NCI-H128 (cell line): Measurements from ENCODE around the gene ESR1.
"Not testable (repeated sequence)": the region's sequence is repeated elsewhere in the genome, so short reads cannot be mapped to it uniquely, and the experiment has no call there.

Experiments used
- DNase-seq: peaks from one replicate; lab custom pipeline; 2025; ENCODE audit not compliant: unreplicated experiment; lab: John Stamatoyannopoulos, UW

The ESR1 gene

DNA sequence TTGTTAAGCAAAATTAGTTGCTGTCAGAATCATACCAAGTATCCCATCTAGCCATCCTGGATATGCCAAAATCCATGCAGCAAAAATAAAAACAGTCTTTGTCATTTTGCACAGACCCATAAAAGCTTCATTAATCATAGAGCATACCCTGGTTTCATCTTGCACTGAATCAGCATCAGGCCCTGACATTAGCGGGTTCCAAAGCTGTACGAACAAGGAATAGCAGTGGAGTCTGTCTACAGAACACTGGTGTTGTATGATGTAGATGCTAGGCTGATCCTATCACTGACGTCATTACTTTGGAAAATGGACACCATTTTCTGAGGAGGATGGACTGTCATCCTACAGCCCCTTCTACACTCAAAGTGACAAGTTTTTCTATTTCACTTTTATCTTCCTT lies 315.6 kb downstream of the ESR1 start:
- no peak for DNase-seq

DNA sequence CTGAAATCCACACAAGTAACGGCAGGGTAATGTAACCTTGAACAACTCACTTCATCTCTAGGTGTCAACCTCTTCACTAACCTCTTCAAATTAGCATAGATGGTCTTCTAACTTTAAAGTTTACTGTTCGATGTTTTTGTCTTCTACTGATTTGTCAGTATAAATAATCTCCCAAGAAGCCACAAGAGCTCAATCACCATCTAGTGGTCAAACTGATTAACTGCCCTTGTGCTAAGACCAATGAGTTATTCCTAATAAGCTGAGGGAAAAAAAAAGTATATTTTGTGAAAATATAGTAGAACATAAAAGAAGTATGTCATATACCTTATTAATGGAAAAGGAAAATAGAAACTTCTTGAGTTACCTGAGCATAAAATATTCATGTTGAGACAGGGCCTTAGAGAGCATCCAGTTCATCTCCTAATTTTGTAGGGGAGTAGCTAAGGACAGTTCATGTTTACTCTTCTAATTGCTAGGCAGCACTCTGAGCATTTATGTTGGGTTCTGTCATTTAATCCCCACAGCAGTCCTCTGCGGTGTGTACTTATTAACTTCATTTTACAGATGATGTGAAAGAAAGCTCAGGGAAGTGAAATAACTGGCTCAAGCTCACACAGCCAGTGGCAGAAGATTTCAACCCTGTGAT lies 317.1 kb downstream of the ESR1 start:
- DNase-seq: no peak

DNA sequence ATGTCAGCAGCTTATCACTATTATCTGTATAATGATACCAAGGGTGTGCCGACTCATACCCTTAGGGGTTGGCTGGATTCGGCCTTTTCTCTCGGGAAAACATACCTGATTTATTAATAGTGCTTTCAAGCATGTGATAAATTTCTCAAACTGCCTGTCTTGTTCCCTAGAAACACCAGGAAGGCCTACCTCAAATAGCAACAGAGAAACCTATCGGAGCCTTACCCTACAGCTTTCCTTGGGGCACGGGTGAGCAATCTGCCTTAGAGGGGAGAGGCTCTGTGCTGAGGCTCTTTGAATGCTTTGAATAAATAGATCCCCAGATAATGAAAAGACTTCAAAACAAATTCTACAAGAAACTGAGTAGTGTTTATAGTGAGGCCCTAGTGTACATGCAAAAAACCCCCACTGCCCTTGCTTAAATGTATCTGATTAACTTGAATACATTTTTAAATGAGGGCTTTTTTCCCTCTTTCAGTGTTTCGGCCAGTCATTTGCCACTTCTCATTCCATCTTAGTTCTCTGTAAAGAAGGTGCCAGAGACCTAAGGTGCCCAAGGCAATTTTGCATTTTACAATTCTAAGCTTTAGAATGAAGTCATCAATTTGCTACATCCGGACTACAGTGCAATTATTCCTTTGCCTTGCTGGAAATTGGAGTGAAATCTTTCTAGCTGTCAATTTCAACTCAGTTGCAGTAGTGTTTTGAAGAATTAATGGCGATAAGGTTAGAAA lies 320.1 kb downstream of the ESR1 start:
- DNase-seq: no peak

DNA sequence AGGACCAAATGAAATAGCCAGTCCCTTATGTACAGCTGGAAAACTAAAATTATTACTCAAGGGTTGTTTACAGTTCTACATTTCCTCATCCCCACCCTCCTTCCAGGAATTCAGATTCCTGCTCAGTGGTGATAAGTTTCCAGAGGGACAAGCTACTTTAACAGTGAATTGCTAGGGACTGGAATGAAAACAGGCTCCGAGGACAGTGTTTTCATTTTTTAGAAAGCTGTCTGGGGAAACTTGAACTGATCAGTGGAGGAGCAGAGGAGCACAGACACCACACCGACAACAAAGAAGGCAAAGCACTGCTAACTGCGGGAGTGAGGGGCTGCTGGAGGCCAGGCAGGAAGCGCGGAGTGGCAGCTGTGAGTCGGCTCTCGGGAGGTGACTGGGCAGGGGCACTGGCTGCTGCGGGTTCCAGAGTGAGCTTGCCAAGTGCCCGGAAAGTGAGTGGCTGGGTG lies 322.2 kb downstream of the ESR1 start:
- DNase-seq: no peak

DNA sequence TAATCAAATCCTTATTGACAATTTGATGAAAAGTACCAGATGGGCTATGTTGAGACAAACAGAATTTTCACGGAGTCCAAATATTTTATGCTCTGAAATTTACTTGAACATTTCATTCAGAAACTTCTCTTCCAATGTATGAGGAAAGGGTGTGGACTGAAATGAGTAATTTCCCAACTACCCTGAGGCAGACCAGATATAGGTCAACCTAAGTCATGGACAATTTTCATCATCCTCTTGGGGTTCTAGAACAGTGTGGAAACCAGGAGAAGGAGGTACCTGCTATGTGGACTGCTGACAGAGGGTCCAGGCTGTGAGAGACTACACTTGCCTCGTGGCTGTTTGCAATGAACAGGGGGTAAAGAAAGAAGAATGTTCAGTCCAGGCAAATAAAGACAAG lies 323.0 kb downstream of the ESR1 start:
- DNase-seq: no peak

DNA sequence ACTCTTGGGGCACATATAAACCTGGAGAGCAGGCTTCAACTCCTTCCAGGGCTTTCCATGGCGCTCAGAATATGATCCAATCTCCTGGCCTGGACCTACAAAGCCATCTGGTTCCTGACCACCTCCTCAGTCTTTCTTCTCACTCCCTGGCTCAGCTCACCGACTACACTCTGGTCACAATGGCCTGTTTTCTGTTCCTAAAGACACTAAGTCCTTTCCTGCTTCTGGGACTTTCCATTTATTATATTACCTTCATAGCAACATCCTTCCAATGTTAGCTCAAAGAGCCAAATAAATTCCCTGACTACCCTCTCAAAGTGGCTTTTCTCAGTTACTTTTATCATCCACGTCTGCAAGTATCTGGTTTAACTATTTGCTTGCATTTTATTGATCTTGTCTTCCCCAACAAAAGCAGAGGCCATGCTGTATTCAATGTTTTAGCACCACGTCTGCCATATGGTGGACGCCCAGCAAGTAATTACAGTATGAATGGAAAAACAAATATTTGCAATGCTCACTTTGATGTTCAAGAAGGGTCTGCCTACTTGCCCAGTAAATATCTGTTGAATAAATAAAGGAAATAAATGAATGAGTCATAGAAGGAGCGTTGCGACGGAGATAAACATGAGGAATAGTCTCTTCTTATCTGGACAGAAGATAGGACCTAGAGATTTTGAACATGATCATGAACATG lies 328.4 kb downstream of the ESR1 start:
- no peak for DNase-seq

DNA sequence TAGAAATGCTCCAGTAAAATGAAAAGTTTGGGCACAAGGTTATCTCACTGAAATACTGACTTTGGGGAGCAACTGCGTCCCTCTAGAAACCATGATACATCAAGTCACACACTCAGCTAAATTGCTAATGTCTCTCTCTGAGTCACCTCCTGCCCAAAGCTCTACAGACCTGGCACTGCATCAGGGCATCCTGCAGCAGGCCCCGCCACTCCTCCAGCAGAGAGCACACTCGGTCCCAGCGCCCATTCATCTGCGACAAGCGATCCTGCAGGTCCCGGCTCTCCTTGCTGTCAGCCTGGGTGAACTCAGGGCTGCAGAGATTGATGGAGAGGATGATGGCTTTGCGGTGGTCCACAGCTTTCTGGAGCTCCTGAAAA lies 329.0 kb downstream of the ESR1 start:
- no peak for DNase-seq

DNA sequence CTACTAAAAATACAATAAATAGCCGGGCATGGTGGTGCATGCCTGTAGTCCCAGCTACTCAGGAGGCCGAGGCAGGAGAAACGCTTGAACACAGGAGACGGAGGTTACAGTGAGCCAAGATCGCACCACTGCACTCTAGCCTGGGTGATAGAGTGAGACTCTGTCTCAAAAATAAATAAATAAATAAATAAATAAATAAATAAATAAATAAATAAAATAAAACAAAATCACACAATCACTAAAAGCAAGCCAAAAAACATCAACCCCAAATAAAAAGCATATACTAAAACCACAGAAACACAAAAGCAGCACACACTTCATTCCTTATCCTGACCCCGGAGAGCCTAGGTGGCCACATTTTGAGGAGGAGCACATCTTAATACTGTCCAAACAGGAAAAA lies 330.9 kb downstream of the ESR1 start:
- not testable (repeated sequence) for DNase-seq

DNA sequence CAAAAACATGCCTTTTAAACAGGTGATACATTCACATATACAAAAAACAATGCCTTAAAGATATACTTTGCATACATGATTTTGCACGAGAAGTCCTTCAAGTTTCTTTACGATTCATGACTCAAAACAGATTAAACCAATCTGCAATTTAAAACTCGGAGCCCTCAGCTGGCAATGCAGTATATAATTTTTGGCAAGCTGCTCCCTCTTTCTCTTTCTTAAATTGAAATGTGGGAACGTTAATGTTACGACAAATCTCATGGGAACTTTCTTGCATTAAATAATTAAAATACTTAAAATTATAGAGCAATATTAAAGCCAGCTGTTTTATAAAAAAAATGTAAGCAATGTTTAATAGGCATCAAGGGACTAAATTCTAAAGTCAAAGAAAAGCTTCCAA lies 334.6 kb downstream of the ESR1 start:
- no peak for DNase-seq

DNA sequence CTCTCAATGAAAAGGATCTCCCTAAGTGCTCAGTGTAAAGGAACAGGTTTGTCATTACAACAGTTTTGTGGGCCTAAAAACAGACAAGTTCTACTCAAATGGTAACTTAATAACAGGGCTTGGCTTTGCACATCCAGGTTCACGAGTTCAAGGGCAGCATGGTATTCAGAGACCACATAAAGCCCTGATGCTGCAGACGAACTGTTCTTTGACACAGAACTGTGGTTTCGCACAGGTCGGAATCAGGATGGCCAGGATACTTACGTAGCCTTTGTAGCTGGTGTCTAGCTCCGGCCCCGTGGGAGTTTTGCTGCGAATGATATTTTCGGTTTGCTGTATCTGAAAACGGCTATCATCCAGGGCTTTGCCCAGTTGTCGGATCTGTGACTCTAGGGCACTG lies 335.9 kb downstream of the ESR1 start:
- no peak for DNase-seq

DNA sequence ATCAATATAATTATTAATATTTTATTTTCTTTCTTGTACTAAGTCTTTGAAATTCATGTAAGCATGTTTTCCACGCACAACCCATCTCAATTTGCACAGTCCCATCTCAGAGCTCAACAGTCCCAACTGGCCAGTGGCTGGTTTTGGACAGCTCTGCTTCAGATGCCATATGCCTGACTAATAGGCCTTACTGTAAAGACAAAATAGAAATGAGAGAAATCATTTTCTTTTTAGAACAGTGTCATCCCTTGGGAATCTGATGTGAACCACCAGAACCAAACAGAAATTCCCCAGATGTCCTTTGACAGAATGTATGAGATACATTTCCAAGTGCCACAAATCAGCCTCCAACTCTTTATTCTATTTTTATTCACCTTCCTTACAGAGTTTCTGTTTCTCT lies 338.9 kb downstream of the ESR1 start:
- no peak for DNase-seq

DNA sequence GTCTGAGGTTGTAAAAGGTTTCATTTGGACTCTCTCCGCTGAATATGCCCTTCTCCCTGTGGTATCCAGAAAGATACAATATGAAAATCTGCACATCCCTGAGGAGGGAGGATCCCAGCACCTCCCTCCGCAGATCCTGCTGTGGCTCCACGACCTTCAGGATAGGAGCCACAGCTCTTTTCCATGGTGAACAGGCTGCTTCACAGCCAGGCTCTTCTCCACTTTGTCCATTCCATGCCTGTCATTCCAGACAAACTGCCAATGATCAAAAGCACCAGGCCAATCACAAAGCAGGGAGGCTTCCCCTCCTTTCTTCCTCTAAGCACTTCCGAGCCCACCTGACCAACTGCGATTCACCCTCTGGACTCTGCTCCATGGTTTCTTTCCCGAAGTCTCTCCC lies 339.8 kb downstream of the ESR1 start:
- no peak for DNase-seq

DNA sequence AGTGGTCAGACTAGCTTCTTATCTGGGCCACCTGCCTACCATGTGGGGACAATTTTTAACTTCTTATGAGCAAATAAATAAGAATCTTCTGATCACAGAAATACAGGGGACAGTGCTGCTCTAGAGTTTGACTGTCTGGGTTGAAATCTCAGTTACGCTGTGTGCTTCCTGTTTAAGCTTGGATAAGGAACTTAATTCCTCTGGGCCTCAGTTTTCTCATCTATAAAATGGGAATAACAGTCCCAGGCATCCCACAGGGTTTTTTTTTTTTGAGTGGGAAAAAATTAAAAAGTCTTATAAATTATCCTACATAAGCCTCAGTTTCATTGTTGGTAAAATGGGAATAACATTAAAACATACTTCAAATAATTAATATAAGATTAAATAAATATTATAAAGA lies 340.9 kb downstream of the ESR1 start:
- no peak for DNase-seq

DNA sequence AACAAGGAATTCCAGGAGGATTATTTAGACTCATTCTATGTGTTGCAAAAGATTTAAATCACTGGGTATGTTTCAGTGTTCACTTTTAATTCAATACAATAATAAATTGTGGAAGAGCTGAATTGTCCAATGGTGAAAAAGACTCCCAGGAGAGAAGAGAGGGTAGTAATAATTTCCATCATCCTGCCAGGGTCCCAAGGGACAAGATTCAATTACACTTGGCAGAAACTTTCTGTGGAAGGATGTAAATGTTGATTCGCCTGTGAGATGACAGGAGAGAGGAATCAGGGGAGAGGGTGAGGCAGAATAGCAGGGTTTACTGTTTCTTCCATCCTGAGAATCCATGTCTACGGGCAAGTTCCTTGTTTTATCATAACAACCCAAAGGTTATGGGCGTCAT lies 342.7 kb downstream of the ESR1 start:
- no peak for DNase-seq

DNA sequence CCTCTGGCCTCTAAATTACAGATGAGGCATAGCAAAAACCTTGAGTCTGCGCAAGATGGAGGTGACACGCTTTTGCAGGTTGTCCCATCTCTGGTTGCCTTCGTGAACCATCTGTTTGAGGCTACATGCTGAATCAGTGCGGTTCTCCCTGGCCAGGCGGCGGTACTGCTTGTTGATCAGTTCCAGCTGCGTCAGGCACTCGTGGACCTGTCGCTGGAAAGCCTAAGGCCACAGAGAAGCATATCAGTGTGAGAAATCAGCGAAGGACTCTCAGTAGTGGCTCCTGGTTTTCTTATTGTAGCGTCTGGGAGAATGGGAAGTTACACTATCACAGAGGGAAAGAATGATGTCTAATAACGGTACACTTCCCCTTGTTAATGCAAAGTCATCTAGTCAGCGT lies 344.4 kb downstream of the ESR1 start:
- no peak for DNase-seq

DNA sequence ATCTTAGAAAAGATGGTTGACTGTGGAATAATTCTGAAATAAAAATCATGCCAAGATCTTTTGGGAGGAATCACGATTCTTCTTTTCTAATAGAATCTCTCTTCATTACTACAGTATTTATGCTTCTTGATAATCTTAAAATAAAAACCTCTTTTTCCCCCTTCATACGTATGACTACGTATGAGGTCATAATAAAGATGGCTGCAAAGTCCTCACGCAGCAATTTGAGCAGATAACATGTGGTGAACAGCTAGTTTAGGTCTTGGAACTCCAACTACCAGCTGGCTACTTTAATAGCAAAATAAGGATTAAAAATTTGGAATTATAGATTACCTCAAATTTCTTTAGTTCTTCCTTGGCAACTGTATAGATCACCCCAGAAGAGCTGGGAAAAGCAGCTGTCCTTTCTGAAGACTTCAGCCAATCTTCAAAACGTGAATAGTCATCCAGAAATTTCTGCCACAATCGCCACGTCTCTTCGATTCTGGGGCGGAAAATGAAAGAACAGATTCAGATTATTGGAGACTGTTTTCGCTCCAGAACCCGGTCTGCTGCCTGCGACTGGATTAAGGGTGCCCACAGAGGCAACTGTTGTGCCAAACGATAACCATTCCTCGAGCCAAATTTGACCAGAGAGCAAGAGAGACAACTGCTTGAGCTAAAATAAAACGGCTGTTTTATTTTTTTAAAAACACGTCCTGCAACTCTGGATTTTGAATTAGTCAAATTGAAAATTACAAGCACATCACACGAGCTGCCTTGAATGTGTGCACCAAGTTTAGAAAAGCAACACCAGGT lies 347.3 kb downstream of the ESR1 start:
- DNase-seq: no peak

DNA sequence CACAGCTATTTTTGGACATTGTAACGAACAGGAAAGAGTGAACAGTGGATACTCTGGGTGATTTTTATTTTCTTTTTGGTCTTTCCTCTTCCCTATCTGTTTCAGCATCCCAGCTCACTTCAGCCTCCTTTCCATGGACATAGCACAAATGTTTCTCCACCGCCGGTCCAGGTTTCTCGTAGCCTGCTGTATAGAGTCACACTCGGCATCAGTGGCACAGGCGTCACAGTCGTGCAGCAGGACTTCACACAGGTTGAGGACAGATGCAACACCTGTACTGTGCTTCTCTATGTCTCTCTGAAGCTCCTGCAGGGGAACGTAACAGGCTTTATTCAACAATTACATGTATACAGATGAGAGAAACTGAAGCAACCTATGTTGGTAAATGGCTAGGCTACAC lies 348.3 kb downstream of the ESR1 start:
- DNase-seq: no peak

DNA sequence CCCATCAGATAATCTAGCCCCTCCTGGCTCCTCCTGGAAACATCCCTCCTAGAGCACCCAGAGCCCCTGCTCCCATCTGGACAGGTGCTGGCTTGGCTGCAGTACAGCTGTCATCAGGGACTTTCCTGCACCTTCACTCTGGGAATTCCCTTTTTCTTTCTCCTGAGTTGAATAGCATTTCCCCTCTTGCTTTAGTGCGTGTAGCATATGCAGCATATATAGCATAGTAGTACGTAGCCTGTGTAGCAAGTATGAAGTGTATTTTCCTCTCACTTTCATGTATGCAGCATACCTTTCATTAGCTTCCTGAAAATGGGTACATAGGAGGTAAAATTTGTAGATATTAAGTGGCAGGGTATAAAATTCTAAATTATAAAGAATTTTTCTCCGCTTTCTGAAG lies 352.9 kb downstream of the ESR1 start:
- no peak for DNase-seq

DNA sequence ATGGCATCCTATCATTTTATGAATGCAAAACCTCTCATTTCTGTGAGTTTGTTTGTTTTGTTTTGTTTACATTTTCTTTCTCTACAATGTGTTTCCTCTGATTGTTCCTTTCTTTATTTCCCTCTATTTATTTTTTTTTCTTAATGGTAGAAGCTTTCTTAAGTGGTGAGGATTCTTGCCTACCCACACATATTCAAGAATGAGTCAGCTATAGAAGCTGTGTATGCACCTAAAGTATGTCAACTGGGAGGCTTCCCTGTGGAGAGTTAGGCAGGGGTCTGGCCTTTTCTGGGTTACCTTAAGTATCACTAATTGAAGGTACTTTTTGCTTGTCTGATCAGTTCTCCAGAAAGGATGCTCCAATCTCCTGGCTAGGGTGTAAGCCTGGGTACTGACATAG lies 354.0 kb downstream of the ESR1 start:
- no peak for DNase-seq

DNA sequence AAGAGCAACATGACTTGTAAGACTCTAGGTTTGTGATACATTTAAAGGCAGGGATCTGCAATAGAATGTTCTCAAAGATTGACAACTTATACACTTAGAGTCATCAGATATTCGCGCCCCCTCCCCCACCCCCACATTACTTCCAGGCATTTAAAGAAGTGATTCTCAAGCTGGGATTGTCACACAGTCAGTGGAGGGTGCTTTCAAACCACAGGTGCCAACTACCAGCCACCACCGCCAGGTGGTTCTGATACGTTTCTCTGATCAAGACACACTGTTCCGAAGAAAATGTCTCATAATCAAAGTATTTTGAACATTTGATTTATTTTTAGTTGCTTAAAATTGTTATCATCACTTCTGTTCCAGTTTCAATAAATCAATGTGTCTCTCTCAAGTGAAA lies 357.5 kb downstream of the ESR1 start:
- DNase-seq: no peak

DNA sequence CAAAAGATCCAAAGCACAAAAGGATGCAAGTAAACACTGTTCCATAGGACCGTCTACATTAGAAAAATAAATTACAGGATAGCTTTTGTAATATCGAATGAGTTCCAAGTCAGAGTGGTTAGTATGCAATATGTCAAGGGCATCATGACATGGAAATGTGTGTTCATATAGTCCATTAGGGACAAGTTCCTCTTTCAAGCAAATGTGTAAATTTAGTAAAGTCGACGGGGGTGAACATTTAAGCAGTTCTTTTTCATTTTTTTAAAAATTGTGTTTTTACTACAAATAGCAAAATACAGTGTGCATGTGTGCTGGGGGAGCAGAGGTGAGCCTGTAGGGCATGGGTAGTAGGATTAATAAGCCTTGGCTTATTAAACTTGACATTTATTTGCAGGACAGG lies 359.0 kb downstream of the ESR1 start:
- no peak for DNase-seq

DNA sequence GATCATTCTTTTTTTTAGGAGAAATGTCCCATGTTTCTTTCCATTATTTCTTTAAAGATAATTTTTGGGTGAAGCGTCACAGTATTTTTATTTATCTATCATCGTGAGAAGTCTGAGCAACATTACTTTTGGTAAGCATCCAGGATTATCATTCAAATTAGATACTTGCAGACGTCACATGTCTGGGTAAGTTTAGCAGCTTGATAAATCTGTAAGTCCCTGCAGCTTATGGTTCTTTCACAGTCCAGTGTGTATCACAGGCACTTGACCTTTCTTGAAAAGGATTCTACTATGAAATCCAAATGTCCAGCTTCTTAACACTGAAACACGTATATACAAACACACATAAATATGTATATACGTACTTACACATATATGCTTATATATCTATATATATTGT lies 359.4 kb downstream of the ESR1 start:
- DNase-seq: no peak
